H9 (cell line): ENCODE data around the gene CERS6. TPM values are rescaled to one million over a fixed set of nuclear protein-coding genes. Genes with fewer than 3 reads are reported as not detected.

Experiments
- DNase-seq: peaks from one replicate; pipeline ENCODE4 v3.0.0-alpha.2; 2017
- H2AFZ ChIP-seq: one replicate; pipeline ENCODE4 v1.6.1; 2013; ENCODE audit warnings: mild to moderate bottlenecking, low read length, control low read depth, moderate library complexity
- H2AK5ac ChIP-seq: 2 replicates; pipeline ENCODE4 v1.6.1; 2013; ENCODE audit warnings: low read length, control low read depth, mixed read lengths; ENCODE audit not compliant: insufficient read length
- H2BK120ac ChIP-seq: one replicate; pipeline ENCODE4 v1.6.1; 2013; ENCODE audit warnings: low read depth, mild to moderate bottlenecking, low read length, control low read depth, inconsistent platforms; ENCODE audit not compliant: poor library complexity, severe bottlenecking
- H2BK12ac ChIP-seq: 2 replicates; pipeline ENCODE4 v1.6.1; 2013; ENCODE audit warnings: low read length, control low read depth, mixed read lengths, low read depth; ENCODE audit not compliant: insufficient read length
- H2BK15ac ChIP-seq: 2 replicates; pipeline ENCODE4 v1.6.1; 2013; ENCODE audit warnings: low read depth, low read length, control low read depth
- H2BK20ac ChIP-seq: one replicate; pipeline ENCODE4 v1.6.1; 2013; ENCODE audit warnings: low read depth, mild to moderate bottlenecking, low read length, control low read depth, inconsistent platforms; ENCODE audit not compliant: poor library complexity, severe bottlenecking
- H2BK5ac ChIP-seq: 2 replicates; pipeline ENCODE4 v1.6.1; 2013; ENCODE audit warnings: low read length, control low read depth, mixed read lengths; ENCODE audit not compliant: insufficient read length
- H3K14ac ChIP-seq: 2 replicates; pipeline ENCODE4 v1.6.1; 2013; ENCODE audit warnings: low read length, control low read depth; ENCODE audit not compliant: insufficient read depth
- H3K18ac ChIP-seq: 2 replicates; pipeline ENCODE4 v1.6.1; 2013; ENCODE audit warnings: low read depth, mild to moderate bottlenecking, mixed read lengths, low read length, control low read depth; ENCODE audit not compliant: insufficient read length
- H3K23ac ChIP-seq: 2 replicates; pipeline ENCODE4 v1.6.1; 2013; ENCODE audit warnings: low read length, control low read depth, mixed read lengths, low read depth; ENCODE audit not compliant: insufficient read length
- H3K23me2 ChIP-seq: 2 replicates; pipeline ENCODE4 v1.6.1; 2013; ENCODE audit warnings: low read depth, mild to moderate bottlenecking, mixed read lengths, low read length, control low read depth; ENCODE audit not compliant: insufficient read length, poor library complexity, severe bottlenecking
- H3K27ac ChIP-seq: 2 replicates; pipeline ENCODE4 v1.5.1; 2013; ENCODE audit warnings: low read length, control low read depth, mixed read lengths, low read depth; ENCODE audit not compliant: insufficient read length
- H3K27me3 ChIP-seq: 2 replicates; pipeline ENCODE4 v1.6.1; 2013; ENCODE audit warnings: low read length, control low read depth, inconsistent platforms; ENCODE audit not compliant: insufficient read depth
- H3K4ac ChIP-seq: 2 replicates; pipeline ENCODE4 v1.6.1; 2013; ENCODE audit warnings: low read depth, mild to moderate bottlenecking, control low read depth, inconsistent platforms, low read length, moderate library complexity
- H3K4me1 ChIP-seq: 2 replicates; pipeline ENCODE4 v1.6.1; 2013; ENCODE audit warnings: low read length, control low read depth, inconsistent platforms; ENCODE audit not compliant: insufficient read depth
- H3K4me2 ChIP-seq: 2 replicates; pipeline ENCODE4 v1.6.1; 2013; ENCODE audit warnings: low read length, control low read depth, mixed read lengths; ENCODE audit not compliant: insufficient read length, insufficient read depth
- H3K56ac ChIP-seq: 2 replicates; pipeline ENCODE4 v1.6.1; 2013; ENCODE audit warnings: low read depth, mild to moderate bottlenecking, mixed read lengths, low read length, control low read depth; ENCODE audit not compliant: insufficient read length
- H3K79me1 ChIP-seq: 2 replicates; pipeline ENCODE4 v1.6.1; 2013; ENCODE audit warnings: low read depth, mild to moderate bottlenecking, moderate library complexity, low read length, control low read depth, inconsistent platforms; ENCODE audit not compliant: insufficient read depth, poor library complexity, severe bottlenecking
- H3K79me2 ChIP-seq: 2 replicates; pipeline ENCODE4 v1.6.1; 2013; ENCODE audit warnings: low read length, control low read depth, inconsistent platforms; ENCODE audit not compliant: insufficient read depth
- H3K9ac ChIP-seq: 2 replicates; pipeline ENCODE4 v1.6.1; 2013; ENCODE audit warnings: low read length, control low read depth, mixed read lengths; ENCODE audit not compliant: insufficient read length; ENCODE audit errors: extremely low read depth
- H3K9me3 ChIP-seq: one replicate; pipeline ENCODE4 v1.6.1; 2013; ENCODE audit warnings: low read depth, low read length, inconsistent platforms; ENCODE audit not compliant: control insufficient read depth
- H3T11ph ChIP-seq: one replicate; pipeline ENCODE4 v1.6.1; 2013; ENCODE audit warnings: mild to moderate bottlenecking, low read length, control low read depth, inconsistent platforms
- H4K20me1 ChIP-seq: one replicate; pipeline ENCODE4 v1.6.1; 2013; ENCODE audit not compliant: control insufficient read depth, insufficient read length, insufficient read depth
- H4K5ac ChIP-seq: 2 replicates; pipeline ENCODE4 v1.6.1; 2013; ENCODE audit warnings: low read depth, mild to moderate bottlenecking, mixed read lengths, low read length, control low read depth; ENCODE audit not compliant: insufficient read length
- H4K8ac ChIP-seq: replicated peaks from 2 replicates; pipeline ENCODE4 v1.6.1; 2013; ENCODE audit warnings: low read length, control low read depth, mixed read lengths, low read depth; ENCODE audit not compliant: insufficient read length
- H4K91ac ChIP-seq: 2 replicates; pipeline ENCODE4 v1.6.1; 2013; ENCODE audit warnings: low read depth, mild to moderate bottlenecking, moderate library complexity, mixed read lengths, low read length, control low read depth; ENCODE audit not compliant: insufficient read length
- H3K27ac Mint-ChIP-seq, 3 experiments: 2 replicates in 2 of 3; 3 replicates in 1 of 3; pipeline ENCODE4 v1.8.0; 2020 to 2021; ENCODE audit warnings: mixed read lengths in 3 of 3, mild to moderate bottlenecking in 1 of 3, moderate library complexity in 1 of 3
- H3K27me3 Mint-ChIP-seq: 2 replicates; pipeline ENCODE4 v1.8.0; 2021; ENCODE audit warnings: low read depth, mild to moderate bottlenecking, moderate library complexity, mixed read lengths
- H3K36me3 Mint-ChIP-seq, 3 experiments: 2 replicates in 2 of 3; 3 replicates in 1 of 3; pipeline ENCODE4 v1.8.0; 2020 to 2021; ENCODE audit warnings: low read depth in 3 of 3, mixed read lengths in 3 of 3; ENCODE audit not compliant: insufficient read depth in 1 of 3
- H3K4me1 Mint-ChIP-seq, 2 experiments: 2 replicates each; pipeline ENCODE4 v1.8.0; 2020; ENCODE audit warnings: mixed read lengths in 2 of 2
- H3K4me3 Mint-ChIP-seq, 2 experiments: 2 replicates in 1 of 2; 3 replicates in 1 of 2; pipeline ENCODE4 v1.8.0; 2020 to 2021; ENCODE audit warnings: mild to moderate bottlenecking in 2 of 2, mixed read lengths in 2 of 2, moderate library complexity in 1 of 2
- H3K9me3 Mint-ChIP-seq, 2 experiments: 2 replicates in 1 of 2; 3 replicates in 1 of 2; pipeline ENCODE4 v1.8.0; 2020; ENCODE audit warnings: mild to moderate bottlenecking in 2 of 2, mixed read lengths in 2 of 2, moderate library complexity in 1 of 2
- CTCF ChIP-seq: fragments of 200-600 bp; sonication (generic); conservative IDR thresholded peaks from 3 replicates; pipeline ENCODE4 v1.8.0; 2021; ENCODE audit warnings: antibody characterized with exemption, mild to moderate bottlenecking
- whole genome bisulfite sequencing: extraction: QIAGEN DNeasy Blood & Tissue Kit; methylation state at CpG from one replicate; pipeline ENCODE4 v1.1.7; 2013; ENCODE audit warnings: missing lambda C conversion rate, low lambda C conversion rate, mixed read lengths; ENCODE audit not compliant: insufficient read length; ENCODE audit errors: extremely low coverage; 5-methylcytosine and 5-hydroxymethylcytosine counted together
- total RNA-seq: library from RNA; stranded (reverse); gene quantifications from 2 replicates; pipeline ENCODE4 v1.2.1, GENCODE V29; 2021

The CERS6 gene
- total RNA-seq, 1 experiment from 2014 or later = 17.7 TPM

GRCh38 chr2:168624028-168624427 is 168.0 kb downstream of the CERS6 start:
- H2BK12ac ChIP-seq = no peak overlapping the region
- no peak overlapping the region for H4K91ac ChIP-seq
- H2BK15ac ChIP-seq = no peak overlapping the region
- TF ChIP-seq CTCF = no peak
- H2BK5ac ChIP-seq = no peak overlapping the region
- no peak overlapping the region for H4K8ac ChIP-seq
- H3K9me3 ChIP-seq = no peaks in the 10 kb centered on the region
- H3K27ac ChIP-seq = no peak overlapping the region
- H3T11ph ChIP-seq = no peak overlapping the region
- no peak overlapping the region for H2AK5ac ChIP-seq
- no peak for DNase-seq
- H3K56ac ChIP-seq = no peak overlapping the region
- no peak overlapping the region for H3K18ac ChIP-seq
- no peak overlapping the region for H3K14ac ChIP-seq
- no peaks in the 10 kb centered on the region for H3K79me1 ChIP-seq
- Mint-ChIP-seq H3K4me3 (no peak overlapping the region), H3K27me3 (no peaks in the 10 kb centered on the region), H3K9me3 (no peaks in the 10 kb centered on the region; a peak in 1 of 5 replicates), H3K4me1 (peaks cover 32 to 38% of the 10 kb centered on the region in 2 experiments), H3K36me3 (no peaks in the 10 kb centered on the region), H3K27ac (no peak overlapping the region)
- WGBS = no CpG with 5 or more reads among the region's 3 CpGs
- H3K23ac ChIP-seq = no peak overlapping the region
- H3K79me2 ChIP-seq = no peaks in the 10 kb centered on the region; the same call in 1 of the 2 replicates
- H3K4ac ChIP-seq = no peak overlapping the region
- no peak overlapping the region for H4K5ac ChIP-seq
- H3K23me2 ChIP-seq = no peaks in the 10 kb centered on the region
- H3K4me1 ChIP-seq = peaks cover 5% of the 10 kb centered on the region; the same call in 1 of the 2 replicates
- no peak overlapping the region for H2AFZ ChIP-seq
- H3K9ac ChIP-seq = no peak overlapping the region
- H2BK20ac ChIP-seq = no peak overlapping the region
- no peak overlapping the region for H2BK120ac ChIP-seq
- no peaks in the 10 kb centered on the region for H3K27me3 ChIP-seq
- no peak overlapping the region for H3K4me2 ChIP-seq
- H4K20me1 ChIP-seq = no peaks in the 10 kb centered on the region
